Measurements from ENCODE around the gene COTL1.
A peak's percentile ranks its signal among the peaks of the same experiment; 100 is the strongest.

The COTL1 gene, protein sequence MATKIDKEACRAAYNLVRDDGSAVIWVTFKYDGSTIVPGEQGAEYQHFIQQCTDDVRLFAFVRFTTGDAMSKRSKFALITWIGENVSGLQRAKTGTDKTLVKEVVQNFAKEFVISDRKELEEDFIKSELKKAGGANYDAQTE

DNA sequence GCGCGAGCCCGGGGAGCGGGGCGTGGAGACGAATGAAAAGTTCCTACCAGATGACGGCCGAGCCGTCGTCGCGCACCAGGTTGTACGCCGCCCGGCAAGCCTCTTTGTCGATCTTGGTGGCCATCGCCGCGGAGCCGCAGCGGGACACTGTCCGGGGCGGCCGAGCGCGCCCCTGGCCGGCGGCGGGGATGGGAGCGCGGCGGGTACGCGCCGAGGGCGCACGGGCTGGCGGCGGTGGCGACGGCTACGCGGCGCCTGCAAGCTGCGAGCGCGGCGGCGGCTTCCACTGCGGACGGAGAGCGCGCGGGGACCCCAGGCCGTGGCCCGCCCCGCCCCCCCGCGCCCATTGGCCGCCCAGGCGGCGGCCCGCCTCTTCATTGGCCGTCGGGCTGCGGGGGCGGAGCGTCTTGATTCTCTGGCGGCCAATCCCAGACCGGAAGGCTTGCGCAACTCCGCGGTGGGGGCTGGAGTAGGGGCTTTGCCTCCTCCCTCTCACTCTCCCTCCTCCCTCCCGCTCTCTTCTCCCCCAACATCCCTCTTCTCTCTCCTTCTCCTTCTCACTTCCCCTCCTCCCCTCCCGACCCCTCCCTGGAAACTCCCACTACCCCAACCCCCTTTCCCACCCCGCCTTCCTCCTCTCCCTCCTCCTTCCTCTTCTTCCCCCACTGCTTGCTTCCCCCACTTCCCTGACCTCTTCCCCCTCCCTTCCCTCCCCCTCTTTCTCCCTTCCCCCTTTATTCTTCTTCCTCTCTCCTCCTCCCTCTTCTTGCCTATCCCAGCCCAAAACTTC lies at the start of gene COTL1:
Gene COTL1 (minus strand): TSS at position 288 of the 790 bp plus-strand sequence. CDS start 164 bp downstream, at position 124.
- peak; percentile 70 for DNase-seq

DNA sequence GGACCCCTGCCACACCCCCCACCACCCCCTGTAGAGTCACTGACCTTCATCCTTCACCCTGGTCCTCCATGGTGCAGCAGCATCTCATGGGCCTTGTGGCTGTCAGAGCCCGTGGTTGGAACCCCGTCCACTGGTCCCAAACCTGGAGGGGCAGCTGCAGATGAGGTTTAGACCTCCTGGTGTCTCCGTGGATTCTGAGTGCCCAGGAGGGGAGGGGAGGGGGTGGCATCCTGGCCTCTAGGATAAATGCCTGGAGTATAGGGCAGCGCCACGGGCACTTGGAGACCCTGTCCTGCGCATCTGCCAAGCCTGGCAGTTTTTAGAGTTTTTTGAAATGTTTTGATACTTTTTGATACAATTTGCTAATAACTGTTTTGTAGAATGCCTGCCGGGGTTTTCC lies 48.0 kb upstream of the COTL1 start:
- no peak for DNase-seq

DNA sequence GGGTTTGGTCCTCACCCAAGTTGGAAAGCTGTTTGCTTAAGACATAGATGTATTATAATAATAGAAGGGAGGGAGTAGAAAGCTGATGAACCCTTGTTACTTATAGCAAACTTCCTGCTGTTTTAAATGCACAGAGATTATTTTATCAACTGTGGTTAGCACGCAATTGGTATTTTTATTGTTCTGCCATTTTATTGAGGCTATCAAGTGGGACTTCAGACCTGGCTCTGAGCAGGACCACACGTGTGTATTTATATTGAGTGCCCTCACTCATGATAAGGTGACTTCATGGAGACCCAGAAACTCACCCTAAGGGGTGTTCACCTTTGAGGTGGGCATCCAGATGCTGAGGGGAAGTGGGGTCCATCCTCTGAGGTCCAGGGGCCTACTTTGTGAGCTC lies 47.5 kb upstream of the COTL1 start:
- no peak for DNase-seq

DNA sequence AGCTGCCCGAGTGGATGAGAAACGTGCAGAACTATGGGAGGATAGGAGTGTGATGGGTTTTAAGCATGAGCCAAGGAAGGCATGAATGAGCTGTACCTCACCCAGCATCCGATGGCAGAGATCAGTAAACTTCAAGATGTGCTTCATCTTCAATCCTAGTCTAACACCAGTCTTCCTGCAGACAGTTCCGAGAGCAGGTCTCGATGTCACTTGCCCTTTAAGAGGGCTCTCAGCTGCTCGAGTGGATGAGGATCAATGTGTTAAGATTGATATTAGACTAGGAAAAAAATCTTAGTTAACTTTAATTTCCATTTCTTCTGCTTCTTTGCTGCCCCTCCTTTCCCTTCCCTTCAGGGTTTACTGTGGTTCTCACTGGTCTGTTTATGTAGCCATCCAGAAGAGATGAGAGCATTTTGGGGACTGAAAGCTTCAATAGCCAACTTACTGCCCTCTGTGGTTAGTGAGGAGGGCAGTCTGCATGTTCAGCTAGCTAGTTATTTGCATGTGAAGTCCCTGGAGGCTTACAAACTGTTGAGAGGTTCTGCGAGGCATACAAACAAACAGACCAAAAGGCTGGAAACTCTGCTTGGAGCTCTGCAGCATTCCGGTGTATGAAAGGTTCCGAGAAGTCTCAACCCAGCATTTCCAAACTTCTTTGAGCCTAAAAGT lies 45.7 kb upstream of the COTL1 start:
- no peak for DNase-seq

DNA sequence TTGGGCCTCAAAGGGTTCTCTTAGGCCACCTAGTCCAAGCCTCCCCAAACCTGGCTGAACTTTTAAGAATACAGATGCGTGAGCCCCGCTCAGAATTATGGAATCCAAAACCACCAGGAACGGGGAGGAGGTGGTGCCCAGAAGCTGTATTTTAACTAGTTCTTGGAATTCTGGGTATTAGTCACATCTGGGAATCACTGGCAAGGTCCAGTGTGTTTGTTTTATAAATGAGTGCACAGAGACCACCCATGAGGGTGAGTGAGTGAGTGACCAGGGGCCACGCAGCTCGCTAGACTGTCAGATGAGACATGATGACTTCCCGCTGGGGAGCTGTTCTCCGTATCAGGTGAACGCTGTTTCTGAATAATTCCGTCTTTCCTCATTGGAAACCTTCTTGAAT lies 44.6 kb upstream of the COTL1 start:
- no peak for DNase-seq

DNA sequence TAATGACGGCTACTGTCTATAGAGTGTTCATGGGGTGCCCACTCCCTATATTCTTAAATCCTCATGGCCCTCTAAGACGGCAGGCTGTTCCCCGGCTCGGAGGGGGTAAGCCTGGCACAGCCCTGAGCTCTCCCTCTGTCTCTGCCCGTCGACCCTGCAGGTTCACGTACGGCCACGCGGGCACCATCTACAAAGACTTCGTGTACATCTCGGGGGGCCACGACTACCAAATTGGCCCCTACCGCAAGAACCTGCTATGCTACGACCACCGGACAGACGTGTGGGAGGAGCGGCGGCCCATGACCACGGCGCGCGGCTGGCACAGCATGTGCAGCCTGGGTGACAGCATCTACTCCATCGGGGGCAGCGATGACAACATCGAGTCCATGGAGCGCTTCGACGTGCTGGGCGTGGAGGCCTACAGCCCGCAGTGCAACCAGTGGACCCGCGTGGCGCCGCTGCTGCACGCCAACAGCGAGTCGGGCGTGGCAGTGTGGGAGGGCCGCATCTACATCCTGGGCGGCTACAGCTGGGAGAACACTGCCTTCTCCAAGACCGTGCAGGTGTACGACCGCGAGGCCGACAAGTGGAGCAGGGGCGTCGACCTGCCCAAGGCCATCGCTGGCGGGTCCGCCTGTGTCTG lies 43.7 kb upstream of the COTL1 start:
- no peak for DNase-seq

DNA sequence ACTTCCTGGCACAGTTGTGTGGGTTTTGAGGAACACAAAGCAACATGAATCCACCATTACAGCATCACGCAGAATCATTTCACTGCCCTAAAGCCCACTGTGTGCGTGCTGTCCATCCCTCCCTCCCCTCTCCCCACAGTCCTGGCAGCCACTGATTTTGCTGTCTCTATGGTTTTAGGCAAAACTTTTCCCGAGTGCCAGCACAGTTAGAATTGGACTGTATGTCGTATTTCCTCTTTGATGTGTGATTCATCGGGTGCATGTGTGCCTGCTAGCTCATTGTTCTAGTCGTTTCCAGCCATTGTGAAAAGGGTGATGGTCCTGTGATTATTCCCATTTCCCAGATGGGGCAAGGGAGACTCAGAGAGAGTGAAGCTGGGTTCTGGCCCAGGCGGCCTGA lies 43.1 kb upstream of the COTL1 start:
- DNase-seq: no peak

DNA sequence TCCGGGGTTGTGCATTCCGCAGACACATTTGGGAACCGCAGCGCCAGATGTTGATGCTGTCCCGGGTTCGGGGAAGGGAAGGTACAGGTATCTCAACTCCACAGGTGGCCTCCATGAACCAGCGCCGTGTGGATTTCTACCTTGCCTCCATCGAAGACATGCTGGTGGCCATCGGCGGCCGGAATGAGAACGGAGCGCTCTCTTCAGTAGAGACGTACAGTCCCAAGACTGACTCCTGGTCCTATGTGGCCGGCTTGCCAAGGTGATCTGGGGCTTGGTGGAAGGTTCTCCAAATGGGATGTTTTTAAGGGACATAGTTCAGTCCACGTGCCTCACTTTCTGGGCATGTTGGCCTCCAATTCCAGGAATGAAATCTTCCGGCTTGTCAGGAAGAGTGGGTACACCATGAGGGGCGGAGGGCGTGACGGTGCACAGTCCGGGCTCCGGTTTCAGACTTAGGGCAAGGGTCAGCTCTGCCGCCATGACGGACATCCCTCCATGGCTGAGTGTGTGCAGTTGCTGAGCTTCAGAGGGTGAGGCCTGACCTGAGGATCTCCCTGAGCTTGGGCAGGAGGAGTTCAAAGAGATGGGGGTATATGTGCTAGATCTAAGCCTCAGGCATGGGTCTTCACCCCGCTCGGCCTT lies 41.9 kb upstream of the COTL1 start:
- DNase-seq: no peak

DNA sequence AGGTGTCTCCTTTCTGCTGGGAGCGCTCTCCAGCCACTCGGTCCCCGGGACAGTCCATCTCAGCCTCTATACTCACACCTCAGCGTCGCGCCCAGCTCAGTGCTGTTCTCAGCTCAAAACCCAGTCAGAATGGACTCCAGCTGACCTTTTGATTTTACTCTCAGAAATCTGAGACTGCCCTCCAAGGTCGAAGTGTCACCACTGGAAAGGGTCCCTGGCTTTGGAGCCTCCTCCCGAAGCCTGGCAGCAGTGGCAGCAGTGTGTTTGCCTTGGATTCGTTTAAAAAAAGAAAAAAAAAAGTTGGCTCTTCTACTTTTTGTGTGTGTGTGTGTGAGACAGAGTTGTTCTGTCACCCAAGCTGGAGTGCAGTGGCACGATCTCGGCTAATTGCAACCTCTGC lies 40.8 kb upstream of the COTL1 start:
- no peak for DNase-seq

DNA sequence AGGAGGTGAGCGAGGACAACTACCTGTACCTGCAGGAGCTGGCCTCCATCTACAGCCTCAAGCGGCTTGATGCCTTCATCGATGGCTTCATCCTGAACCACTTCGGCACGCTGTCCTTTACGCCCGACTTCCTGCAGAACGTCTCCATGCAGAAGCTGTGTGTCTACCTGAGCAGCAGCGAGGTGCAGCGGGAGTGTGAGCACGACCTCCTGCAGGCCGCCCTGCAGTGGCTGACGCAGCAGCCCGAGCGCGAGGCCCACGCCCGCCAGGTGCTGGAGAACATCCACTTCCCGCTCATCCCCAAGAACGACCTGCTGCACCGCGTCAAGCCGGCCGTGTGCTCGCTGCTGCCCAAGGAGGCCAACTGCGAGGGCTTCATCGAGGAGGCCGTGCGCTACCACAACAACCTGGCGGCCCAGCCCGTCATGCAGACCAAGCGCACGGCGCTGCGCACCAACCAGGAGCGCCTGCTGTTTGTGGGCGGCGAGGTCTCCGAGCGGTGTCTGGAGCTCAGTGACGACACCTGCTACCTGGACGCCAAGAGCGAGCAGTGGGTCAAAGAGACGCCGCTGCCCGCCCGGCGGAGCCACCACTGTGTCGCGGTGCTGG lies 39.5 kb upstream of the COTL1 start:
- no peak for DNase-seq

DNA sequence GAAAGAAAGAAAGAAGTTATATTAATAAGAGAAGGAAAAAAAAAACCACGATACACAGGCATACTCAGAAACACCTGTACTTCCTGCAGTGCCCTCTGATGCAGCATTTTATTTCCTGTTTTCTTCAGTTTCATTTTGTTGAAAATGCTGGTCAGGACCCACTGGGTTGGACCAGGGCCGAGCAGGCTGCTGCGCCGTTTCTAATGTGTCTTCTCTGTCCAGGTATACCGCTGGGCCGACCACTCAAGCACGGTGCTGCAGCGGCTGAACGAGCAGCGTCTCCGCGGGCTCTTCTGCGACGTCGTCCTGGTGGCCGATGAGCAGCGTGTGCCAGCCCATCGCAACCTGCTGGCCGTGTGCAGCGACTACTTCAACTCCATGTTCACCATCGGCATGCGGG lies 38.8 kb upstream of the COTL1 start:
- DNase-seq: no peak

DNA sequence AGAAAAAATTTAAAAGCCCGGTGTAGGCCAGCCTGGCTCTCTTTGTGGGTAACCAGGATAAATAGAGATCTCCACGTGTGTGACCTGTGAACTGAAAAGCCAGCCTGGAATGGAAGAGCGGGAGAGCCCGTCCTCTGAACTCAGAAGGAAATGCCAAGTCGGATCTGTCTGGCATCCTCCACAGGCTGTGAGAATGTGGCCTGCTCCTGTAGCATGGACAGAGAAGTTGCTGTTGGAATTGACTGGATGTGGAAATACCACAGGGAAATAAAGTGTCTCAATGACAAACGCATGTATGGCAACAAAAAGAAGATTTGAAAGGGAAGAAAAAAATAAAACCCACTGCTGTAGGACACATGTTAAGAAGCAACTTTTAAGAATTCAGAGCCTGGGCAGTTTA lies 37.1 kb upstream of the COTL1 start:
- no peak for DNase-seq

DNA sequence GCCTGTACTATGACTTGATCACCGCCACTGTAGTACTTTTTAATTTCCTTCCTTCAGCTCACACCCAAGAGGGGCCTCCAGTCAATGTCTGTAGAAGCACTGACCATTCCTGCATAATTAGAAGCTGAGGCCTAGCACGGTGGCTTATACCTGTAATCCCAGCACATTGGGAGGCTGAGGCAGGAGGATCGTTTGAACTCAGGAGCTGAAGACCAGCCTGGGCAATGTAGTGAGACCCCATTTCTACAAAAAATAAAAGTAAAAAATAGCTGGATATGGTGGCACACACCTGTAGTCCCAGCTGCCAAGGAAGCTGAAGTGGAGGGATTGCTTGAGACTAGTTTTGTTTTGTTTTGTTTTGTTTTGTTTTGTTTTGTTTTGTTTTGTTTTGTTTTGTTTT lies 36.4 kb upstream of the COTL1 start:
- no peak for DNase-seq

DNA sequence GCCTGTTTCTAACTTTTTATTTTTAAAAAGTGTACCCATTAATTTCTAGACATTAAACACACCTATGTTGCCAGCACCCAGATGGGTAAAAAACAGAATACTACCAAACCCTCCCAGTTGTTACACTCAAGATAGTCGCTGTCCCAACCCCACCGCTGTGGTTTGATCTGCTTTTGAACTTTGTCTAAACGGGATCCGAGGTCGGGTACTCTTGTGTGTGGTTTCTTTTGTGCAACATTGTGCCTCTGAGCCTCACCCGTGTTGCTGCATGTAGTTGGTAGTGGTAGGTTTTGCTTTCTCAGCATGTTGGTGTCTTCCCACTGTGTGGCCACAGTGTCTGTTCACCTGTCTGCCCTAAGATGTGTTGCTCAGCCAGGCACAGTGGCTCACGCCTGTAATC lies 34.7 kb upstream of the COTL1 start:
- DNase-seq: no peak

DNA sequence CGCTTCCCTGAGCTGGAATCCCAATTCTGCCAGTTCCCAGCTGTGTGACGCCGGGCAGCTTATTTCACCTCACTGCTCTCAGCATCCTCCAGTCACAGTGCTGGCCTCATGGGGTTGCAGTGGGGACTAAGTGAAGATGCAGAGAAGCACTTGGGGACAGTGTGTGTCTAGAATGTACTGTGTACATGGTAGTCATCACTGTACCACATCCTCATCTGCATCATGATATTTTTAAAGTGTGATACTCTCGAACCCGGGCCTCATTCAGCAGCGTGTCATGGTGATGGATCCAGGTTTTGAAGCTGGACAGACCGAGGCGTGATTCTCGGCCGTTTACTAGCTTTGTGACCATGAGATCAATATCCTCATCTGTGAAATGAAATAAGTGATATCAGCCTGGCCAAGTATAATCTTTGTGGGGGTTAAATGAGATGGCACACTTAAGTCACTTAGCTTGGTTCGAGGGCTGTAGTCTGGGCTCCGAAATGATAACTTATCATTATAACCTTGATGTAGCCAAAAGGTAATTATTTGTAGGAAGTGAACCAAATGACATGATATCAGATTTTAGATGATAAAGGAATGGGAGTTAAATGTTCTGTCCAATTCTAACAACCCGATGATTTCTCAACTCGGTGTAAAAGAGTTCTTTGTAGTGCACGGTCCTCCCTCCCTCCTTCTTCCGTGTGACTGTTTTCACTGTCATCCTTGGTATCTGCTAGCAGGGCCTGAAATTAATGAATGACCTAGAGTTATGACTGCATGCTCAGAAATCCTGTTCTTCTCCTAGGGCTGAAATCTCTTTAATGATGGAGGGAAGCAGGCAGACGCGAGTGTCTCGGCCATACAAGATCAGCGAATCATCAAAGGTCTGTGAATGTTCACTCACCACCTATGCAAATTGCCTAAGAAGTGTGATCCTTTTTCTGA lies 32.4 kb upstream of the COTL1 start:
- no peak for DNase-seq

DNA sequence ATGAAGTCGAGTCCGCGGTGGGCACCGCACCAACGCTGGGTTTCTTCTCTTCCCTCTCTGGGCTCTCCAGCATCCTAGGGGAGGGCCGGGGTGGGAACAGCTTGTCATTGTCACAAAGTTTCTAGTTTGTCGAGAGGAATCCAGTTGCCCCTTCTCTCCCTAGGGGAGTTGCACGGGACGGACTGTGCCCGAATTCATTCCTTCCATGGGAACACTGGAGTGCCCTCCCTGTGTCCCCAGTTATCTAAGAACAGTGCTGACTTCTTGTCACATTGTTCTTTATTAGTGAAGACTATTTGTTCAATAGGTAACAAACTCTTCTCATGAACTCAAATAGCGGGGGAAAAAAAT lies 31.6 kb upstream of the COTL1 start:
- no peak for DNase-seq

DNA sequence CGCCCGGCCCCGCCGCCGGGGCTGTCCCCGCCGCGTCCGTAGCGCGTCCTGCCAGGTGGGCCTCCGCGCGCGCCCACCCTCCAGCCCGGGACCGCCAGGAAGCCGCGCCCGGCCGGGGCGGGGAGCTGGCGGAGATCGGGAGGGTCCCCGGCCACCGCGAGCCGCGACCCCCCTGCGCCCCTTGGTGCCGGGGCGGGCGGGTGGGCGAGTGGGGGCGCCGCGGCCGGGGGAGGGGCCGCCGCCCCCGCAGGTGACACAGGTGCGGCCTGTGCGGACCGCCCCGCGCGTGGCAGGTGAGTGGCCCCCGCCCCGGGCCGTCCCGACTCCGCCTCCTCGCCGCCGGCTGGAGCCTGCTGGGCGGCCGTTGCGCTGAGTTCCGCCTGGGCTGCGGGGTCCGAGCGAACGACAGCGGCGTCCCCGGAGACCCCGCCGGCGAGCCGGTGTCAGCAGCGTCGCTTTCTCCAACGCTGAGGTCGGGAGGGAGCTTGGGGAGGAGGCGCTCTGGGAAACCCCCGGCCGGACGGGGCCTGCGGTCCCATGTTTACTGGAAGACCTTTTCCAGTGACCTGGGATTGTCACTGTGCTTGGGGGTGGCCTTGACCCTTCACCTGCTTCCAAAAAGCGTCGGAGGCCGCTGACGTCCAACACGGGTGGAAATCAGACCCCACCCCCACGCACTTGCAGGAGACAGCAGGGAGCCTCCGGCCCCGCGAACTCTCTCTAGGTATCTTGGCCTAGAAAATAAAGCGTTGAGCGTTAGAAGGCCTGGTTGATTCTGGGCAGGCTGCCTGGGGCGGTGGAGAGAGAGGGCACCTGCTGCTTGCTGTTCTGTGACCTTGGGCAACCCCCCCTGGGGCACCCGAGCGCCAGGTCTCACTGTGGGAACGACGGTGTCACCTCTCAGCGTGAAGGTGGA lies 31.0 kb upstream of the COTL1 start:
- DNase-seq: no peak

DNA sequence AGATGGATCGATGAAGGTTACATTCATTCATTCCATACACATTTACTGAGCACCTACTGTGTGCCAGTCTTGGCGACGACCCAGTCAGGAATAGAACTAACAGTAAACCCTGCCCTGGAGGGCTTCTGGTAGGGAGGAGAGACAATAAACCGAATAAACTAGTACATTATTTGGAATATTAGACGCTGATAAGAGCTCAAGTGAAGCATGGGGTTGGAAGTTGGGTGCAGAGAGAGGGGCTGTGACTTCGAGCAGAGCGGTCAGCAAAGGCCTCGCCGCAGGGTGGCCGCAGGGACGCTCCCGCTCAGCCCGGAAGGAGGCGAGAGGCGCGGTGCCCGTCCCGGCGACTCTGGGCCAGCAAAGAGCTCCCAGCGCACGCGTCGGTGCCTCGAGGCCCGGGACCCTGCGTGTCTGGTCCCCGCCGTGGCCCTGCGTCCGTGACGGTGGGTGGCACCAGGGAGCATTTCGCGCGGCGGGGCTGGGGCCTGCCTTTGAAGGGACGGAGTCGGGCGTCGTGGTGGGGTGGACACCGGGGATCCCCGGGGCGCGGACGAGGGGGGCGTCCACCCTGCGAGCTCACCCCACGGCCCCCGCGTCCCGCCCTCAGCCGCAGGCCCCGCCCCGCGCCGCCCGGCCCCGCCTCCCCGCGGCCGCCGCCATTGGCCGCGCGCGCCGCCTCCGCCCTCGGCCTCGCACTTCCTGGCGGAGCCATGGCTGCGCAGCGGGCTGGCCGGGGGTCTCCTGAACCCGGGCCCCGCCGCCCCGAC lies 30.1 kb upstream of the COTL1 start, which contains the start of gene KLHL36:
Gene KLHL36 (plus strand): TSS at position 684 of the 767 bp plus-strand sequence. CDS start 2,357 bp downstream, outside the sequence.
- DNase-seq: no peak

DNA sequence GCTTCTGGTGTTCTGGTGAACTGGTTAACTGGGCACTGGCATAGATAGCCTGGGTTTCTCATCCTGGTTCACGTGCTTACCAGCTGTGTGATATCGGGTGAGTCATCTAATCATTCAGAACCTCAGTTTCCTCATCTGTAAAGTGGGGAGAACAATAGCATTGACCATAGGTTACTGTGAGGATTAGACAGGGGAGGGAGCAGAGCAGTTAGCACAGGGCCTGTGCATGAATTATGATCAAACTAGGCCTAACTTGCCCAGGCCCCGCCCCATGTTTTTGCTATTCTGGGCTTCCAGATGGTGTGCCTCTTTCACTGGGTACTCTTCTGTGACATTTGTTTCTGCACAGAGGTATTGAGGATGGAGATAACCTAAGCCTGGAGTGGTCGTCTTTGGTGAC lies 25.8 kb upstream of the COTL1 start:
- DNase-seq: peak; percentile 95

DNA sequence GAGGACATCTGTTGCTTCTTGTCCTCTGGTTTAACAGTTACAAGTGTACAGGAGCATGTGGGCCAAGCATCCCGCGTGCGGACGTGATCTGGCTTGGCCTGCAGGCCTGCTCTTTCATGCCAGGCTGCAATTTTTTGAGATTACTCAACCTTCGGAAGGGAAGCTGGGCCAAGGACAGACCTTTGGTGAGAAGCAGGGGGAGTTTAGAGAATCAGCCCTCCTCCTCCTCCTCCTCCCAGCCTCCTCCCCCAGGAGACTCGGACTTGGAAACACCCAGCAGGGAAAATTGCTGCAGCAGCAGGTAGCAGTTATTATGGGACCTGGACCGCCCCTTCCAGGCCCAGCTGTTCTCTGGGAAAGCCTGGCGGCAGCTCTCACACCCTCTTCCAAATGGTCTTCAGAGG lies 25.3 kb upstream of the COTL1 start:
- DNase-seq: peak; percentile 88

Measured in NCI-H1694 treated with DMSO at 0.1 percent for 48 hours (cell line).